HCT116 (cell line): ENCODE data around the gene MBOAT1. TPM values are rescaled to one million over a fixed set of nuclear protein-coding genes. Genes with fewer than 3 reads are reported as not detected.

ENCODE experiments used
- ATAC-seq: fragments of 200-7000 bp; cut with Tn5 transposase; 2 replicates; pipeline ENCODE4 v1.9.1; 2020; ENCODE audit warnings: mild to moderate bottlenecking, moderate library complexity
- BruUV-seq: library from RNA; stranded (reverse); fragments of 400-500 nt; replicated peaks from 2 replicates; lab custom pipeline; 2021; lab: Mats Ljungman, UMichigan
- CTCF ChIA-PET: fragments of 300-600 bp; sonication (Branson Sonifier 250); formaldehyde crosslinking; loops from one replicate; lab custom pipeline; 2021; ENCODE audit warnings: antibody characterized with exemption; lab: Charles Lee
- POLR2A ChIA-PET: fragments of 300-600, 350-600 bp; sonication (Branson Sonifier 250); formaldehyde crosslinking; loops from one replicate; lab custom pipeline; 2021; ENCODE audit warnings: antibody characterized with exemption; lab: Charles Lee
- RAD21 ChIA-PET, 2 experiments: fragments of 300-600 bp; sonication (Branson Sonifier 250); formaldehyde crosslinking; loops; one replicate each; lab custom pipeline; 2023; ENCODE audit warnings: low total read pairs in 2 of 2; ENCODE audit not compliant: uncharacterized antibody in 2 of 2, unreplicated experiment in 2 of 2, low non-redundant PET in 1 of 2; lab: Charles Lee
- DNase-seq: peaks from one replicate; pipeline ENCODE4 v3.0.0-alpha.2; 2010; ENCODE audit warnings: low read depth, low spot score
- H2AFZ ChIP-seq: fragments of 200-600 bp; shearing (Covaris generic), sonication (generic); 2 replicates; pipeline ENCODE4 v1.6.1; 2017; ENCODE audit warnings: low read depth, mixed run types, mixed read lengths, antibody characterized with exemption, low read length; ENCODE audit not compliant: poor library complexity, severe bottlenecking
- H3K27ac ChIP-seq: 2 replicates; pipeline ENCODE4 v1.5.1; 2012; ENCODE audit warnings: low read depth, low read length
- H3K27me3 ChIP-seq: fragments of 200-600 bp; sonication (generic); 2 replicates; pipeline ENCODE4 v1.6.1; 2016; ENCODE audit warnings: mixed run types, low read length, mixed read lengths; ENCODE audit not compliant: insufficient read depth
- H3K36me3 ChIP-seq, 2 experiments: fragments of 200-500 bp in 1 of 2; fragments of 200-600 bp in 1 of 2; sonication (Bioruptor generic) in 1 of 2; sonication (generic) in 1 of 2; 2 replicates each; pipeline versions ENCODE4 v1.5.1 to v1.6.1; 2014 to 2016; ENCODE audit warnings: low read length in 2 of 2, inconsistent platforms in 1 of 2, mixed read lengths in 1 of 2, mixed run types in 1 of 2; ENCODE audit not compliant: insufficient read depth in 2 of 2, control insufficient read depth in 1 of 2
- H3K4me1 ChIP-seq, 2 experiments: fragments of 200-600 bp in 1 of 2; sonication (generic) in 1 of 2; 2 replicates each; pipeline versions ENCODE4 v1.5.1 to v1.6.1; 2012 to 2017; ENCODE audit warnings: low read length in 2 of 2, inconsistent platforms in 1 of 2, mild to moderate bottlenecking in 1 of 2, mixed read lengths in 1 of 2, mixed run types in 1 of 2, moderate library complexity in 1 of 2; ENCODE audit not compliant: insufficient read depth in 2 of 2, control insufficient read depth in 1 of 2
- H3K4me2 ChIP-seq: fragments of 200-600 bp; sonication (generic); 2 replicates; pipeline ENCODE4 v1.6.1; 2017; ENCODE audit warnings: mixed run types, low read length, mixed read lengths
- H3K4me3 ChIP-seq, 2 experiments: fragments of 200-600 bp in 1 of 2; sonication (generic) in 1 of 2; replicated peaks in 1 of 2; 2 replicates each; pipeline ENCODE4 v1.5.1; 2011 to 2016; ENCODE audit warnings: low read length in 2 of 2, control low read depth in 1 of 2, low read depth in 1 of 2, mild to moderate bottlenecking in 1 of 2, mixed read lengths in 1 of 2, mixed run types in 1 of 2
- H3K79me2 ChIP-seq: fragments of 200-600 bp; sonication (generic); 2 replicates; pipeline ENCODE4 v1.6.1; 2017; ENCODE audit warnings: mild to moderate bottlenecking, mixed run types, low read length, moderate library complexity, mixed read lengths; ENCODE audit not compliant: insufficient read depth
- H3K9ac ChIP-seq: fragments of 200-600 bp; sonication (generic); 2 replicates; pipeline ENCODE4 v1.6.1; 2016; ENCODE audit warnings: low read length, mixed read lengths
- H3K9me2 ChIP-seq: fragments of 200-600 bp; sonication (generic), shearing (Covaris generic); 2 replicates; pipeline ENCODE4 v1.6.1; 2017; ENCODE audit warnings: mixed run types, mild to moderate bottlenecking, moderate library complexity; ENCODE audit not compliant: insufficient read depth
- H3K9me3 ChIP-seq, 2 experiments: fragments of 200-500 bp in 1 of 2; fragments of 200-600 bp in 1 of 2; sonication (Bioruptor generic) in 1 of 2; sonication (generic) in 1 of 2; 2 replicates each; pipeline ENCODE4 v1.6.1; 2014 to 2017; ENCODE audit warnings: low read length in 2 of 2, mixed read lengths in 2 of 2, inconsistent platforms in 1 of 2, low read depth in 1 of 2, mild to moderate bottlenecking in 1 of 2, mixed run types in 1 of 2, moderate library complexity in 1 of 2; ENCODE audit not compliant: control insufficient read depth in 1 of 2, insufficient read depth in 1 of 2
- H4K20me1 ChIP-seq: fragments of 200-600 bp; sonication (generic), shearing (Covaris generic); 2 replicates; pipeline ENCODE4 v1.6.1; 2017; ENCODE audit warnings: mixed run types, mild to moderate bottlenecking, moderate library complexity; ENCODE audit not compliant: insufficient read depth
- CBX3 ChIP-seq: IDR thresholded peaks from 2 replicates; pipeline ENCODE4 v1.6.1; 2012; ENCODE audit warnings: low read depth
- CEBPB ChIP-seq: IDR thresholded peaks from 2 replicates; pipeline ENCODE4 v1.6.1; 2012; ENCODE audit warnings: low read depth
- ELF1 ChIP-seq: IDR thresholded peaks from 2 replicates; pipeline ENCODE4 v1.6.1; 2012; ENCODE audit warnings: low read depth, borderline replicate concordance
- EZH2phosphoT487 ChIP-seq: fragments of 200-600 bp; IDR thresholded peaks from 2 replicates; pipeline ENCODE4 v1.6.1; 2018; ENCODE audit warnings: antibody characterized with exemption, borderline replicate concordance
- POLR2AphosphoS5 ChIP-seq: IDR thresholded peaks from 2 replicates; pipeline ENCODE4 v1.6.1; 2011; ENCODE audit warnings: mild to moderate bottlenecking, low read depth, low read length, moderate library complexity
- RAD21 ChIP-seq: IDR thresholded peaks from 2 replicates; pipeline ENCODE4 v1.6.1; 2012; ENCODE audit warnings: low read depth, mild to moderate bottlenecking
- SP1 ChIP-seq: IDR thresholded peaks from 2 replicates; pipeline ENCODE4 v1.6.1; 2012; ENCODE audit warnings: low read depth
- YY1 ChIP-seq: IDR thresholded peaks from 2 replicates; pipeline ENCODE4 v1.6.1; 2011; ENCODE audit warnings: low read length, low read depth, moderate library complexity, mild to moderate bottlenecking; ENCODE audit not compliant: insufficient replicate concordance; ENCODE audit errors: extremely low read depth
- ZNF274 ChIP-seq: fragments of 200-500 bp; sonication (Bioruptor generic); IDR thresholded peaks from 2 replicates; pipeline ENCODE4 v1.6.1; 2014; ENCODE audit warnings: mild to moderate bottlenecking, low read depth, low read length, inconsistent platforms
- intact Hi-C: fragments of 100-400 bp; cut with micrococcal nuclease; formaldehyde crosslinking; loops from 2 replicates; pipeline ENCODE4 v1.10.0; 2022
- total RNA-seq: library from RNA; stranded (reverse); gene quantifications from one replicate; pipeline ENCODE4 v1.2.1, GENCODE V29; 2021; ENCODE audit not compliant: unreplicated experiment
- TF ChIP-seq, protein P1 (sequence below): IDR thresholded peaks from 2 replicates; pipeline ENCODE4 v1.6.1; 2011; ENCODE audit warnings: mild to moderate bottlenecking, low read length, moderate library complexity; ENCODE audit not compliant: insufficient replicate concordance; ENCODE audit errors: extremely low read depth
- TF ChIP-seq, protein P2 (sequence below), 3 experiments: fragments of 200-600 bp in 1 of 3; sonication (generic) in 1 of 3; IDR thresholded peaks in 2 of 3; conservative IDR thresholded peaks in 1 of 3; 2 replicates each; pipeline ENCODE4 v1.5.1; 2012 to 2017; ENCODE audit warnings: low read depth in 2 of 3, low read length in 2 of 3, antibody characterized with exemption in 1 of 3, borderline replicate concordance in 1 of 3, control low read depth in 1 of 3, mild to moderate bottlenecking in 1 of 3, mixed read lengths in 1 of 3, mixed run types in 1 of 3, moderate library complexity in 1 of 3; ENCODE audit not compliant: insufficient read depth in 1 of 3
- TF ChIP-seq, protein P3 (sequence below): IDR thresholded peaks from 2 replicates; pipeline ENCODE4 v1.6.1; 2012; ENCODE audit warnings: low read depth
- TF ChIP-seq, protein P4 (sequence below): IDR thresholded peaks from 2 replicates; pipeline ENCODE4 v1.6.1; 2012
- TF ChIP-seq, protein P5 (sequence below): IDR thresholded peaks from 2 replicates; pipeline ENCODE4 v1.6.1; 2012

The MBOAT1 gene
- total RNA-seq, 1 experiment from 2014 or later, result 11.7 TPM

DNA sequence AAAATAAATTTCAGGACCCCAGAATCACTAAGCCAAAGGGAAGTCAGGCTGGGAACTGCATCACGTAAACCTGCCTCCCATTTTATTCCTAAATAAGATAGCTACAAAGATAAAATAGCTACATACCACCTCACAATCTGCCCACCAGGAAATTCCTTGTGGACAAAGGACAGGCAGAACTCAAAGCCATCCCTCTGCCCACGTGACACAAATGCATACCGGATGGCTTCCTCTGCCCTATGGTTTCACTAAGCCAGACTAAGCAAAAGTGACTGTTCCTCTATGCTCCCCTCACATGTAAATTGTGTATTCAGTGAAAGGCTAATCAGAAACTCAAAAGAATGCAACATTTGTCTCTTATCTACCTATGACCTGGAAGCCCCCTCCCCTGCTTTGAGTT lies 15.0 kb downstream of the MBOAT1 start:
- no TSS peak for BruUV-seq
- H3K79me2 ChIP-seq, result peaks cover 5% of the 10 kb centered on the region; the same call in 1 of the 2 replicates

More for the DNA sequence above, 15.0 kb downstream of the MBOAT1 start:
- Histone ChIP-seq H3K36me3 (no peaks in the 10 kb centered on the region), H3K9me2 (no peaks in the 10 kb centered on the region), H3K27me3 (no peaks in the 10 kb centered on the region), H3K4me3 (no peak overlapping the region), H3K27ac (no peak overlapping the region), H2AFZ (no peak overlapping the region), H4K20me1 (no peaks in the 10 kb centered on the region), H3K9me3 (no peaks in the 10 kb centered on the region), H3K9ac (no peak overlapping the region), H3K4me1 (peaks cover 7 to 10% of the 10 kb centered on the region in 2 experiments; a peak in 3 of 4 replicates), H3K4me2 (no peak overlapping the region)
- ATAC-seq, result no peak
- CTCF ChIA-PET, result no interaction called here
- RAD21 ChIA-PET, result no interaction called here
- POLR2A ChIA-PET, result no interaction called here
- TF ChIP-seq, protein P1, sequence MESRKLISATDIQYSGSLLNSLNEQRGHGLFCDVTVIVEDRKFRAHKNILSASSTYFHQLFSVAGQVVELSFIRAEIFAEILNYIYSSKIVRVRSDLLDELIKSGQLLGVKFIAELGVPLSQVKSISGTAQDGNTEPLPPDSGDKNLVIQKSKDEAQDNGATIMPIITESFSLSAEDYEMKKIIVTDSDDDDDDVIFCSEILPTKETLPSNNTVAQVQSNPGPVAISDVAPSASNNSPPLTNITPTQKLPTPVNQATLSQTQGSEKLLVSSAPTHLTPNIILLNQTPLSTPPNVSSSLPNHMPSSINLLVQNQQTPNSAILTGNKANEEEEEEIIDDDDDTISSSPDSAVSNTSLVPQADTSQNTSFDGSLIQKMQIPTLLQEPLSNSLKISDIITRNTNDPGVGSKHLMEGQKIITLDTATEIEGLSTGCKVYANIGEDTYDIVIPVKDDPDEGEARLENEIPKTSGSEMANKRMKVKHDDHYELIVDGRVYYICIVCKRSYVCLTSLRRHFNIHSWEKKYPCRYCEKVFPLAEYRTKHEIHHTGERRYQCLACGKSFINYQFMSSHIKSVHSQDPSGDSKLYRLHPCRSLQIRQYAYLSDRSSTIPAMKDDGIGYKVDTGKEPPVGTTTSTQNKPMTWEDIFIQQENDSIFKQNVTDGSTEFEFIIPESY, result no peak
- no peak for TF ChIP-seq SP1
- no peak for TF ChIP-seq YY1
- TF ChIP-seq EZH2phosphoT487, result no peak
- no peak for TF ChIP-seq POLR2AphosphoS5
- TF ChIP-seq, protein P2, sequence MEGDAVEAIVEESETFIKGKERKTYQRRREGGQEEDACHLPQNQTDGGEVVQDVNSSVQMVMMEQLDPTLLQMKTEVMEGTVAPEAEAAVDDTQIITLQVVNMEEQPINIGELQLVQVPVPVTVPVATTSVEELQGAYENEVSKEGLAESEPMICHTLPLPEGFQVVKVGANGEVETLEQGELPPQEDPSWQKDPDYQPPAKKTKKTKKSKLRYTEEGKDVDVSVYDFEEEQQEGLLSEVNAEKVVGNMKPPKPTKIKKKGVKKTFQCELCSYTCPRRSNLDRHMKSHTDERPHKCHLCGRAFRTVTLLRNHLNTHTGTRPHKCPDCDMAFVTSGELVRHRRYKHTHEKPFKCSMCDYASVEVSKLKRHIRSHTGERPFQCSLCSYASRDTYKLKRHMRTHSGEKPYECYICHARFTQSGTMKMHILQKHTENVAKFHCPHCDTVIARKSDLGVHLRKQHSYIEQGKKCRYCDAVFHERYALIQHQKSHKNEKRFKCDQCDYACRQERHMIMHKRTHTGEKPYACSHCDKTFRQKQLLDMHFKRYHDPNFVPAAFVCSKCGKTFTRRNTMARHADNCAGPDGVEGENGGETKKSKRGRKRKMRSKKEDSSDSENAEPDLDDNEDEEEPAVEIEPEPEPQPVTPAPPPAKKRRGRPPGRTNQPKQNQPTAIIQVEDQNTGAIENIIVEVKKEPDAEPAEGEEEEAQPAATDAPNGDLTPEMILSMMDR (IDR thresholded peaks at IDR 0.05 in 2 of 3, conservative IDR thresholded peaks at IDR 0.05 in 1 of 3; ENCODE audit: borderline replicate concordance in 1 of 3, insufficient read depth in 1 of 3, low read depth in 2 of 3, low read length in 2 of 3), result no peak
- TF ChIP-seq, protein P3, sequence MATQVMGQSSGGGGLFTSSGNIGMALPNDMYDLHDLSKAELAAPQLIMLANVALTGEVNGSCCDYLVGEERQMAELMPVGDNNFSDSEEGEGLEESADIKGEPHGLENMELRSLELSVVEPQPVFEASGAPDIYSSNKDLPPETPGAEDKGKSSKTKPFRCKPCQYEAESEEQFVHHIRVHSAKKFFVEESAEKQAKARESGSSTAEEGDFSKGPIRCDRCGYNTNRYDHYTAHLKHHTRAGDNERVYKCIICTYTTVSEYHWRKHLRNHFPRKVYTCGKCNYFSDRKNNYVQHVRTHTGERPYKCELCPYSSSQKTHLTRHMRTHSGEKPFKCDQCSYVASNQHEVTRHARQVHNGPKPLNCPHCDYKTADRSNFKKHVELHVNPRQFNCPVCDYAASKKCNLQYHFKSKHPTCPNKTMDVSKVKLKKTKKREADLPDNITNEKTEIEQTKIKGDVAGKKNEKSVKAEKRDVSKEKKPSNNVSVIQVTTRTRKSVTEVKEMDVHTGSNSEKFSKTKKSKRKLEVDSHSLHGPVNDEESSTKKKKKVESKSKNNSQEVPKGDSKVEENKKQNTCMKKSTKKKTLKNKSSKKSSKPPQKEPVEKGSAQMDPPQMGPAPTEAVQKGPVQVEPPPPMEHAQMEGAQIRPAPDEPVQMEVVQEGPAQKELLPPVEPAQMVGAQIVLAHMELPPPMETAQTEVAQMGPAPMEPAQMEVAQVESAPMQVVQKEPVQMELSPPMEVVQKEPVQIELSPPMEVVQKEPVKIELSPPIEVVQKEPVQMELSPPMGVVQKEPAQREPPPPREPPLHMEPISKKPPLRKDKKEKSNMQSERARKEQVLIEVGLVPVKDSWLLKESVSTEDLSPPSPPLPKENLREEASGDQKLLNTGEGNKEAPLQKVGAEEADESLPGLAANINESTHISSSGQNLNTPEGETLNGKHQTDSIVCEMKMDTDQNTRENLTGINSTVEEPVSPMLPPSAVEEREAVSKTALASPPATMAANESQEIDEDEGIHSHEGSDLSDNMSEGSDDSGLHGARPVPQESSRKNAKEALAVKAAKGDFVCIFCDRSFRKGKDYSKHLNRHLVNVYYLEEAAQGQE, result no peak
- TF ChIP-seq CBX3, result no peak
- TF ChIP-seq ZNF274, result no peak
- TF ChIP-seq ELF1, result no peak
- TF ChIP-seq, protein P4, sequence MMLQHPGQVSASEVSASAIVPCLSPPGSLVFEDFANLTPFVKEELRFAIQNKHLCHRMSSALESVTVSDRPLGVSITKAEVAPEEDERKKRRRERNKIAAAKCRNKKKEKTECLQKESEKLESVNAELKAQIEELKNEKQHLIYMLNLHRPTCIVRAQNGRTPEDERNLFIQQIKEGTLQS, result no peak
- TF ChIP-seq RAD21, result no peak
- TF ChIP-seq, protein P5, sequence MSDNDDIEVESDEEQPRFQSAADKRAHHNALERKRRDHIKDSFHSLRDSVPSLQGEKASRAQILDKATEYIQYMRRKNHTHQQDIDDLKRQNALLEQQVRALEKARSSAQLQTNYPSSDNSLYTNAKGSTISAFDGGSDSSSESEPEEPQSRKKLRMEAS, result no peak
- TF ChIP-seq CEBPB, result no peak
- no peak for DNase-seq
- intact Hi-C loops, result no loop called here
